ENCODE data around the gene DHX30.

The DHX30 gene

GRCh38 chr3:47799733-47800132, 3.2 kb upstream of the DHX30 start:
- in situ Hi-C loops (cut with MboI; ENCODE audit: low sequenced_read_pairs): no loop called here

DNA sequence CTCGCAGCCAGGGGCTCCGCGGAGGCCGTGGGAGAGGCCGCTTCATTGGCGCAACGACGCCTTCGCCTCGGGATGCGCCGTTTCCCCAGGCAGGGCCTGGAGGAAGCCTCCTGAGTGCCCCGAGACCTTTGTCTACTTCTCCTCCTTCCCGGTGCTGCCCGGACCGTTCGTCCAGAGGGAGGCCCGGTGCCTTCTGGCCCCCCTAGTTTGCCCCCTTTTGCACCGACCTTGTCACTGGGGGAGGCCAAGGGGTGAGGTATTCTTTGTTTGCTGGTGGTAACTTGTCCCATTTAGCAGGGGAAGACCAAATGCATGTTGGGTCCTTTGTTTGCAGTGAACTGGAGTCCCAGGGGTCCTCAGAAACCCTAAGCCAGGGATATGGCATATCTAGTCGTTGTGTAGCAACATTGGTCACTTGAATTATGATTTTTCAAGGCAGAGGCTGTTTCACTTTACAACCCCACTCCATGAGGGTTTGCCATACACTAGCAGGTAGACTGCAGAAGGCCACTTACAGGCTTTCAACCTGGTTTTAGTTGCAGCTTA, 615 bp downstream of the DHX30 start:
- in situ Hi-C loops (cut with MboI; ENCODE audit: low sequenced_read_pairs): no loop called here

GRCh38 chr3:47804577-47804976, 1.6 kb downstream of the DHX30 start:
- in situ Hi-C loops (cut with MboI; ENCODE audit: low sequenced_read_pairs): no loop called here

- in situ Hi-C loops (cut with MboI; ENCODE audit: low sequenced_read_pairs): no loop called here
Observed at GRCh38 chr3:47813551-47814177, 10.7 kb downstream of the DHX30 start.

DNA sequence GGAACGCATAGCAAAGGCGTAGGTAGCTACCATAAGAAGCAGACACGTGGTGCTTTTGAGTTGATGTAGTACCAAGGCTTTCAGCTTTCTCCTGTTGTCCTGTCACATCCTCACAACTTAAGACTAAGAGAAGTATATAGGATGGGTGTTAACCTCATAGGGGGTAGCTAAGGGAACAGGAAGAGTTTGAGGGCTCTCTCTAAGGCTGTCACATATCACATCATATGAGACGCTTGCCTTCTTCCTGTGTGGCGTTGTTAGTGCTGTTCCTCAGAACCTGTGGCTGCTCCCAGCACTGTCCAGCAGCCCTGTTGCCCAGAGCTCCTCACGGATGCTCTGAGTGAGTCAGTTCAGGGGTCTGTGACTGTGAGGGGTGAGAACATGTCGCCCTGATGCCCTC, 14.7 kb downstream of the DHX30 start:
- in situ Hi-C loops (cut with MboI; ENCODE audit: low sequenced_read_pairs): no loop called here

GRCh38 chr3:47824541-47825473, 21.9 kb downstream of the DHX30 start:
- in situ Hi-C loops (cut with MboI; ENCODE audit: low sequenced_read_pairs): loop anchor here (25.0 kb wide), 1 partner anchor 337 kb away; no protein-coding TSS in a partner anchor

- in situ Hi-C loops (cut with MboI; ENCODE audit: low sequenced_read_pairs): loop anchor here (25.0 kb wide), 1 partner anchor 337 kb away; no protein-coding TSS in a partner anchor
Observed at GRCh38 chr3:47825590-47825989, 22.7 kb downstream of the DHX30 start.

- in situ Hi-C loops (cut with MboI; ENCODE audit: low sequenced_read_pairs): loop anchor here (25.0 kb wide), 1 partner anchor 333 kb away; no protein-coding TSS in a partner anchor
Observed at GRCh38 chr3:47829482-47829881, 26.5 kb downstream of the DHX30 start.

GRCh38 chr3:47836986-47837385, 34.0 kb downstream of the DHX30 start:
- in situ Hi-C loops (cut with MboI; ENCODE audit: low sequenced_read_pairs): loop anchor here (25.0 kb wide), 1 partner anchor 325 kb away; no protein-coding TSS in a partner anchor

- in situ Hi-C loops (cut with MboI; ENCODE audit: low sequenced_read_pairs): loop anchor here (25.0 kb wide), 1 partner anchor 324 kb away; no protein-coding TSS in a partner anchor
Observed at GRCh38 chr3:47838503-47838902, 35.6 kb downstream of the DHX30 start.

DNA sequence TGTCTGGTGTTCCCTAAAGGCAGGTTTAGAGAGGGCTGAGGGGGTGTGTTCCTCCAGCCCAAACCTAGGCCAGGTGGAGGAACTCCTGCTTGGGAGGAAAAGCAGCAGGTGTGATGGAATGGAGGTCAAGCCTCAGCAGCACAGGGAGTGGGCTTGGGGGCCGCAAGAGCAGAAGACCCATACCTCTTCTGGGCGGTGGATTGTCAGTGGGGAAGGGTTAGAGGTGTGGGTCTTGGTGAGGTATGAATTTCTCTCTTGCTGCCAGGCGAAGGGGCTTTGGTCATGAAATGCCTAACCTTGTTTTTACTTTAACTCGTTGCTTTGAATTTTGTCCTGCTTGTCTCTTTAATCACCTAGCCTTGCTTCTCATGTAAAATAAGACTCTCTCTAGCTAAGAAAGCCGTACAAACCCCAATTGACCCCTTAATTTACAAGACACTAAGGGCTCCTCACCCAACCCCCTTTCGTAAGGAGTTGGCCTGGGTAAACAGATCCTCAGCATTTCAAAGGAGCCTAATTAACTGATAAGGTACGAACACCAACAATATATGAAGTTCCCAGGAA, 38.9 kb downstream of the DHX30 start:
- in situ Hi-C loops (cut with MboI; ENCODE audit: low sequenced_read_pairs): loop anchor here (25.0 kb wide), 1 partner anchor 320 kb away; no protein-coding TSS in a partner anchor

DNA sequence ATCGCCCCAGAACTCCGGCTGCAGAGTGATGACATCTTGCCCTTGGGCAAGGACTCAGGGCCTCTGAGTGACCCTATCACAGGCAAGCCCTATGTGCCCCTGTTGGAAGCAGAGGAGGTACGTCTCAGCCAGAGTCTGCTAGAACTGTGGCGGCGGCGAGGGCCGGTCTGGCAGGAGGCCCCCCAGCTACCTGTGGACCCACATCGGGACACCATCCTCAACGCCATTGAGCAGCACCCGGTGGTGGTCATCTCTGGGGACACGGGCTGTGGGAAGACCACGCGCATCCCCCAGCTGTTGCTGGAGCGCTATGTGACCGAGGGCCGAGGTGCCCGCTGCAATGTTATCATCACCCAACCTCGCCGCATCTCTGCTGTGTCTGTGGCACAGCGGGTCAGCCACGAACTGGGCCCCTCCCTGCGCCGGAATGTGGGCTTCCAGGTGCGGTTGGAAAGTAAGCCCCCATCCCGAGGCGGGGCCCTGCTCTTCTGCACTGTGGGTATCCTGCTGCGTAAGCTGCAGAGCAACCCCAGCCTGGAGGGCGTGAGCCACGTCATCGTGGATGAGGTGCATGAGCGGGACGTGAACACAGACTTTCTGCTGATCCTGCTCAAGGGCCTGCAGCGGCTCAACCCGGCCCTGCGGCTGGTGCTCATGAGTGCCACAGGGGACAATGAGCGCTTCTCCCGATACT, 43.4 kb downstream of the DHX30 start:
- in situ Hi-C loops (cut with MboI; ENCODE audit: low sequenced_read_pairs): loop anchor here (25.0 kb wide), 1 partner anchor 316 kb away; no protein-coding TSS in a partner anchor

- in situ Hi-C loops (cut with MboI; ENCODE audit: low sequenced_read_pairs): loop anchor here (25.0 kb wide), 1 partner anchor 315 kb away; no protein-coding TSS in a partner anchor
Observed at GRCh38 chr3:47846880-47847248, 43.9 kb downstream of the DHX30 start.

DNA sequence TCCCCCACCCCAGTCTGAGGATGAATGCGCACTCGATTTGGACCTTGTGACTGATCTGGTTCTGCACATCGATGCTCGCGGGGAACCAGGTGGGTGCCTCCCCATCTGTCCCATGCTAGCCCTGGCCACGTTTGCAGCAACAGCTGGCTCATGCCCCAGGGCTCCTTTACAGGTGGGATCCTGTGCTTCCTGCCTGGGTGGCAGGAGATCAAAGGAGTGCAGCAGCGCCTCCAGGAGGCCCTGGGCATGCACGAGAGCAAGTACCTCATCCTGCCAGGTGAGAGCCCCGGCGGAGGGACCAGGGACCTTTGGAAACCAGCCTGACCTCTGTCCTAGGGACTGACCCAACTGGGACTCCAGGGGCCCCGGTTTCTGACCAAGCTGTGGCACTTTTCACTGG, 44.3 kb downstream of the DHX30 start:
- in situ Hi-C loops (cut with MboI; ENCODE audit: low sequenced_read_pairs): loop anchor here (25.0 kb wide), 1 partner anchor 315 kb away; no protein-coding TSS in a partner anchor

DNA sequence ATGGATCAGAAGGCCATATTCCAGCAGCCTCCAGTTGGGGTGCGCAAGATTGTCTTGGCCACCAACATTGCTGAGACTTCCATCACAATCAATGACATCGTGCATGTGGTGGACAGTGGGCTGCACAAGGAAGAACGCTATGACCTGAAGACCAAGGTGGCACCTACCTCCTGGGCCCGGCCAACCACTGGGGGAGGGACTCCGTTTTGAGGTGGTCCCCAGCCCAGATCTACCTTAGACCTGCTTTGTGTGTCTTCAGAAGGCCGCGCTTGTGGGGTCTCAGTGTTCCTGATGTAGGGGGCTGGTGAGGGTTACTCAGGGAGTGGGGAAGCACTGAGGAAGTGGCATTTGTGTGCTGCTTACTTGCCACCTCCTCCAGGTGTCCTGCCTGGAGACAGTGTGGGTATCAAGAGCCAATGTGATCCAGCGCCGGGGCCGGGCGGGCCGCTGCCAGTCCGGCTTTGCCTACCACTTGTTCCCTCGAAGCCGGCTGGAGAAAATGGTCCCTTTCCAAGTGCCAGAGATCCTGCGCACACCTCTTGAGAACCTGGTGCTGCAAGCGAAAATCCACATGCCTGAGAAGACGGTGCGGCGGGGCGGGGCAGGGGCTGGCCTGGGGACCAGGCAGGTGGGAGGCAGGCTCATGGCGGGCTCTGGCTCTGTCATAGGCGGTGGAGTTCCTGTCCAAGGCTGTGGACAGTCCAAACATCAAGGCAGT, 45.0 kb downstream of the DHX30 start:
- in situ Hi-C loops (cut with MboI; ENCODE audit: low sequenced_read_pairs): loop anchor here (25.0 kb wide), 1 partner anchor 314 kb away; no protein-coding TSS in a partner anchor

GRCh38 chr3:47848599-47849117, 45.7 kb downstream of the DHX30 start:
- in situ Hi-C loops (cut with MboI; ENCODE audit: low sequenced_read_pairs): loop anchor here (25.0 kb wide), 1 partner anchor 314 kb away; no protein-coding TSS in a partner anchor

GRCh38 chr3:47849186-47849698, 46.3 kb downstream of the DHX30 start:
- in situ Hi-C loops (cut with MboI; ENCODE audit: low sequenced_read_pairs): loop anchor here (25.0 kb wide), 1 partner anchor 313 kb away; no protein-coding TSS in a partner anchor

- in situ Hi-C loops (cut with MboI; ENCODE audit: low sequenced_read_pairs): loop anchor here (25.0 kb wide), 1 partner anchor 312 kb away; no protein-coding TSS in a partner anchor
Observed at GRCh38 chr3:47849699-47850563, 47.0 kb downstream of the DHX30 start.
